Loucy (cell line): ENCODE data around the gene CHSY3.

Experiments
- H2AFZ ChIP-seq: fragments of 200-600 bp; sonication (generic); 2 replicates; pipeline ENCODE4 v1.6.0; 2016; ENCODE audit warnings: antibody characterized with exemption, mild to moderate bottlenecking, low read length, moderate library complexity
- H3F3A ChIP-seq: fragments of 200-600 bp; 2 replicates; pipeline ENCODE4 v1.6.0; 2016; ENCODE audit warnings: antibody characterized with exemption, low read depth, mild to moderate bottlenecking
- H3K27me3 ChIP-seq: fragments of 200-600 bp; sonication (generic); 2 replicates; pipeline ENCODE4 v1.6.1; 2014; ENCODE audit warnings: low read length, mild to moderate bottlenecking; ENCODE audit not compliant: insufficient read depth, poor library complexity, severe bottlenecking
- H3K36me3 ChIP-seq: fragments of 200-600 bp; sonication (generic); 2 replicates; pipeline ENCODE4 v1.6.1; 2016; ENCODE audit warnings: low read length; ENCODE audit not compliant: insufficient read depth
- H3K4me1 ChIP-seq: fragments of 200-600 bp; sonication (generic); 2 replicates; pipeline ENCODE4 v1.5.1; 2014; ENCODE audit warnings: low read length, mild to moderate bottlenecking; ENCODE audit not compliant: insufficient read depth, poor library complexity, severe bottlenecking
- H3K4me2 ChIP-seq: fragments of 200-600 bp; sonication (generic); 2 replicates; pipeline ENCODE4 v1.6.0; 2014; ENCODE audit warnings: antibody characterized with exemption, low read length, low read depth, mild to moderate bottlenecking; ENCODE audit not compliant: poor library complexity, severe bottlenecking
- H3K4me3 ChIP-seq: fragments of 200-600 bp; sonication (generic); 2 replicates; pipeline ENCODE4 v1.5.1; 2014; ENCODE audit warnings: low read length, mild to moderate bottlenecking, mixed read lengths; ENCODE audit not compliant: poor library complexity, severe bottlenecking
- H3K79me2 ChIP-seq: fragments of 200-600 bp; sonication (generic); 2 replicates; pipeline ENCODE4 v1.6.1; 2014; ENCODE audit warnings: low read length; ENCODE audit not compliant: insufficient read depth
- H3K9ac ChIP-seq: fragments of 200-600 bp; sonication (generic); 2 replicates; pipeline ENCODE4 v1.6.0; 2014; ENCODE audit warnings: mild to moderate bottlenecking, low read depth, low read length, moderate library complexity; ENCODE audit not compliant: poor library complexity, severe bottlenecking
- H3K9me2 ChIP-seq: fragments of 200-600 bp; sonication (generic); replicated peaks from 2 replicates; pipeline ENCODE4 v1.6.1; 2016; ENCODE audit warnings: low read depth, low read length, mixed read lengths
- H3K9me3 ChIP-seq: fragments of 200-600 bp; sonication (generic); 2 replicates; pipeline ENCODE4 v1.6.1; 2014; ENCODE audit warnings: mild to moderate bottlenecking, antibody characterized with exemption, low read length, low read depth; ENCODE audit not compliant: insufficient read depth
- H4K20me1 ChIP-seq: fragments of 200-600 bp; sonication (generic); 2 replicates; pipeline ENCODE4 v1.6.0; 2014; ENCODE audit warnings: antibody characterized with exemption, low read length, mild to moderate bottlenecking; ENCODE audit not compliant: insufficient read depth, poor library complexity, severe bottlenecking
- CTCF ChIP-seq: fragments of 200-600 bp; sonication (generic); conservative IDR thresholded peaks from 2 replicates; pipeline ENCODE4 v1.5.1; 2014; ENCODE audit warnings: mild to moderate bottlenecking, antibody characterized with exemption, low read length
- EZH2phosphoT487 ChIP-seq: fragments of 200-600 bp; IDR thresholded peaks from 2 replicates; pipeline ENCODE4 v1.6.1; 2018; ENCODE audit warnings: antibody characterized with exemption, mild to moderate bottlenecking, moderate library complexity, borderline replicate concordance

Gene CHSY3

GRCh38 chr5:130035388-130035787 lies 131.1 kb downstream of the CHSY3 start:
- Histone ChIP-seq H3K27me3 (no peaks in the 10 kb centered on the region), H3K9ac (no peak overlapping the region), H3K4me3 (no peak overlapping the region), H3K4me1 (no peaks in the 10 kb centered on the region), H3K9me2 (no peaks in the 10 kb centered on the region), H4K20me1 (no peaks in the 10 kb centered on the region), H2AFZ (no peak overlapping the region), H3K36me3 (no peaks in the 10 kb centered on the region), H3K79me2 (no peaks in the 10 kb centered on the region), H3K9me3 (no peaks in the 10 kb centered on the region), H3K4me2 (no peak overlapping the region), H3F3A (no peaks in the 10 kb centered on the region)
- TF ChIP-seq CTCF (no peak), EZH2phosphoT487 (no peak)

GRCh38 chr5:130037905-130038304 lies 133.6 kb downstream of the CHSY3 start:
- TF ChIP-seq CTCF (no peak), EZH2phosphoT487 (no peak)
- H3K36me3 ChIP-seq, result no peaks in the 10 kb centered on the region
- no peaks in the 10 kb centered on the region for H3F3A ChIP-seq
- no peaks in the 10 kb centered on the region for H4K20me1 ChIP-seq
- H3K9ac ChIP-seq, result no peak overlapping the region
- H3K4me1 ChIP-seq, result no peaks in the 10 kb centered on the region
- H2AFZ ChIP-seq, result no peak overlapping the region
- H3K9me3 ChIP-seq, result no peaks in the 10 kb centered on the region
- no peaks in the 10 kb centered on the region for H3K27me3 ChIP-seq
- no peak overlapping the region for H3K4me2 ChIP-seq
- no peaks in the 10 kb centered on the region for H3K79me2 ChIP-seq
- no peaks in the 10 kb centered on the region for H3K9me2 ChIP-seq
- no peak overlapping the region for H3K4me3 ChIP-seq

- H3K27me3 ChIP-seq, result no peaks in the 10 kb centered on the region
- H3K9me3 ChIP-seq, result no peaks in the 10 kb centered on the region
- no peak overlapping the region for H3K9ac ChIP-seq
- H3K36me3 ChIP-seq, result no peaks in the 10 kb centered on the region
- no peaks in the 10 kb centered on the region for H3K79me2 ChIP-seq
- no peaks in the 10 kb centered on the region for H3K9me2 ChIP-seq
- no peak overlapping the region for H2AFZ ChIP-seq
- no peak for TF ChIP-seq CTCF
- no peak for TF ChIP-seq EZH2phosphoT487
- no peaks in the 10 kb centered on the region for H3F3A ChIP-seq
- H3K4me1 ChIP-seq, result no peaks in the 10 kb centered on the region
- H3K4me3 ChIP-seq, result no peak overlapping the region
- no peaks in the 10 kb centered on the region for H4K20me1 ChIP-seq
- no peak overlapping the region for H3K4me2 ChIP-seq
Measured at GRCh38 chr5:130043834-130044233, 139.6 kb downstream of the CHSY3 start.
